H9 (cell line): Measurements from ENCODE around the gene SMIM1. TPM values are rescaled to one million over a fixed set of nuclear protein-coding genes. Genes with fewer than 3 reads are reported as not detected.

ENCODE experiments used
- DNase-seq: peaks from one replicate; pipeline ENCODE4 v3.0.0-alpha.2; 2017
- H2AFZ ChIP-seq: one replicate; pipeline ENCODE4 v1.6.1; 2013; ENCODE audit warnings: mild to moderate bottlenecking, low read length, control low read depth, moderate library complexity
- H2AK5ac ChIP-seq: 2 replicates; pipeline ENCODE4 v1.6.1; 2013; ENCODE audit warnings: low read length, control low read depth, mixed read lengths; ENCODE audit not compliant: insufficient read length
- H2BK120ac ChIP-seq: one replicate; pipeline ENCODE4 v1.6.1; 2013; ENCODE audit warnings: low read depth, mild to moderate bottlenecking, low read length, control low read depth, inconsistent platforms; ENCODE audit not compliant: poor library complexity, severe bottlenecking
- H2BK12ac ChIP-seq: 2 replicates; pipeline ENCODE4 v1.6.1; 2013; ENCODE audit warnings: low read length, control low read depth, mixed read lengths, low read depth; ENCODE audit not compliant: insufficient read length
- H2BK15ac ChIP-seq: 2 replicates; pipeline ENCODE4 v1.6.1; 2013; ENCODE audit warnings: low read depth, low read length, control low read depth
- H2BK20ac ChIP-seq: one replicate; pipeline ENCODE4 v1.6.1; 2013; ENCODE audit warnings: low read depth, mild to moderate bottlenecking, low read length, control low read depth, inconsistent platforms; ENCODE audit not compliant: poor library complexity, severe bottlenecking
- H2BK5ac ChIP-seq: 2 replicates; pipeline ENCODE4 v1.6.1; 2013; ENCODE audit warnings: low read length, control low read depth, mixed read lengths; ENCODE audit not compliant: insufficient read length
- H3K14ac ChIP-seq: 2 replicates; pipeline ENCODE4 v1.6.1; 2013; ENCODE audit warnings: low read length, control low read depth; ENCODE audit not compliant: insufficient read depth
- H3K18ac ChIP-seq: 2 replicates; pipeline ENCODE4 v1.6.1; 2013; ENCODE audit warnings: low read depth, mild to moderate bottlenecking, mixed read lengths, low read length, control low read depth; ENCODE audit not compliant: insufficient read length
- H3K23ac ChIP-seq: 2 replicates; pipeline ENCODE4 v1.6.1; 2013; ENCODE audit warnings: low read length, control low read depth, mixed read lengths, low read depth; ENCODE audit not compliant: insufficient read length
- H3K23me2 ChIP-seq: 2 replicates; pipeline ENCODE4 v1.6.1; 2013; ENCODE audit warnings: low read depth, mild to moderate bottlenecking, mixed read lengths, low read length, control low read depth; ENCODE audit not compliant: insufficient read length, poor library complexity, severe bottlenecking
- H3K27ac ChIP-seq: 2 replicates; pipeline ENCODE4 v1.5.1; 2013; ENCODE audit warnings: low read length, control low read depth, mixed read lengths, low read depth; ENCODE audit not compliant: insufficient read length
- H3K27me3 ChIP-seq: 2 replicates; pipeline ENCODE4 v1.6.1; 2013; ENCODE audit warnings: low read length, control low read depth, inconsistent platforms; ENCODE audit not compliant: insufficient read depth
- H3K4ac ChIP-seq: 2 replicates; pipeline ENCODE4 v1.6.1; 2013; ENCODE audit warnings: low read depth, mild to moderate bottlenecking, control low read depth, inconsistent platforms, low read length, moderate library complexity
- H3K4me1 ChIP-seq: 2 replicates; pipeline ENCODE4 v1.6.1; 2013; ENCODE audit warnings: low read length, control low read depth, inconsistent platforms; ENCODE audit not compliant: insufficient read depth
- H3K4me2 ChIP-seq: 2 replicates; pipeline ENCODE4 v1.6.1; 2013; ENCODE audit warnings: low read length, control low read depth, mixed read lengths; ENCODE audit not compliant: insufficient read length, insufficient read depth
- H3K56ac ChIP-seq: 2 replicates; pipeline ENCODE4 v1.6.1; 2013; ENCODE audit warnings: low read depth, mild to moderate bottlenecking, mixed read lengths, low read length, control low read depth; ENCODE audit not compliant: insufficient read length
- H3K79me1 ChIP-seq: 2 replicates; pipeline ENCODE4 v1.6.1; 2013; ENCODE audit warnings: low read depth, mild to moderate bottlenecking, moderate library complexity, low read length, control low read depth, inconsistent platforms; ENCODE audit not compliant: insufficient read depth, poor library complexity, severe bottlenecking
- H3K79me2 ChIP-seq: 2 replicates; pipeline ENCODE4 v1.6.1; 2013; ENCODE audit warnings: low read length, control low read depth, inconsistent platforms; ENCODE audit not compliant: insufficient read depth
- H3K9ac ChIP-seq: 2 replicates; pipeline ENCODE4 v1.6.1; 2013; ENCODE audit warnings: low read length, control low read depth, mixed read lengths; ENCODE audit not compliant: insufficient read length; ENCODE audit errors: extremely low read depth
- H3K9me3 ChIP-seq: one replicate; pipeline ENCODE4 v1.6.1; 2013; ENCODE audit warnings: low read depth, low read length, inconsistent platforms; ENCODE audit not compliant: control insufficient read depth
- H3T11ph ChIP-seq: one replicate; pipeline ENCODE4 v1.6.1; 2013; ENCODE audit warnings: mild to moderate bottlenecking, low read length, control low read depth, inconsistent platforms
- H4K20me1 ChIP-seq: one replicate; pipeline ENCODE4 v1.6.1; 2013; ENCODE audit not compliant: control insufficient read depth, insufficient read length, insufficient read depth
- H4K5ac ChIP-seq: 2 replicates; pipeline ENCODE4 v1.6.1; 2013; ENCODE audit warnings: low read depth, mild to moderate bottlenecking, mixed read lengths, low read length, control low read depth; ENCODE audit not compliant: insufficient read length
- H4K8ac ChIP-seq: replicated peaks from 2 replicates; pipeline ENCODE4 v1.6.1; 2013; ENCODE audit warnings: low read length, control low read depth, mixed read lengths, low read depth; ENCODE audit not compliant: insufficient read length
- H4K91ac ChIP-seq: 2 replicates; pipeline ENCODE4 v1.6.1; 2013; ENCODE audit warnings: low read depth, mild to moderate bottlenecking, moderate library complexity, mixed read lengths, low read length, control low read depth; ENCODE audit not compliant: insufficient read length
- H3K27ac Mint-ChIP-seq, 3 experiments: 2 replicates in 2 of 3; 3 replicates in 1 of 3; pipeline ENCODE4 v1.8.0; 2020 to 2021; ENCODE audit warnings: mixed read lengths in 3 of 3, mild to moderate bottlenecking in 1 of 3, moderate library complexity in 1 of 3
- H3K27me3 Mint-ChIP-seq: 2 replicates; pipeline ENCODE4 v1.8.0; 2021; ENCODE audit warnings: low read depth, mild to moderate bottlenecking, moderate library complexity, mixed read lengths
- H3K36me3 Mint-ChIP-seq, 3 experiments: 2 replicates in 2 of 3; 3 replicates in 1 of 3; pipeline ENCODE4 v1.8.0; 2020 to 2021; ENCODE audit warnings: low read depth in 3 of 3, mixed read lengths in 3 of 3; ENCODE audit not compliant: insufficient read depth in 1 of 3
- H3K4me1 Mint-ChIP-seq, 2 experiments: 2 replicates each; pipeline ENCODE4 v1.8.0; 2020; ENCODE audit warnings: mixed read lengths in 2 of 2
- H3K4me3 Mint-ChIP-seq, 2 experiments: 2 replicates in 1 of 2; 3 replicates in 1 of 2; pipeline ENCODE4 v1.8.0; 2020 to 2021; ENCODE audit warnings: mild to moderate bottlenecking in 2 of 2, mixed read lengths in 2 of 2, moderate library complexity in 1 of 2
- H3K9me3 Mint-ChIP-seq, 2 experiments: 2 replicates in 1 of 2; 3 replicates in 1 of 2; pipeline ENCODE4 v1.8.0; 2020; ENCODE audit warnings: mild to moderate bottlenecking in 2 of 2, mixed read lengths in 2 of 2, moderate library complexity in 1 of 2
- CTCF ChIP-seq: fragments of 200-600 bp; sonication (generic); conservative IDR thresholded peaks from 3 replicates; pipeline ENCODE4 v1.8.0; 2021; ENCODE audit warnings: antibody characterized with exemption, mild to moderate bottlenecking
- WGBS: extraction: QIAGEN DNeasy Blood & Tissue Kit; methylation state at CpG from one replicate; pipeline ENCODE4 v1.1.7; 2013; ENCODE audit warnings: missing lambda C conversion rate, low lambda C conversion rate, mixed read lengths; ENCODE audit not compliant: insufficient read length; ENCODE audit errors: extremely low coverage; 5-methylcytosine and 5-hydroxymethylcytosine counted together
- total RNA-seq: library from RNA; stranded (reverse); gene quantifications from 2 replicates; pipeline ENCODE4 v1.2.1, GENCODE V29; 2021

Gene SMIM1
- total RNA-seq, 1 experiment from 2014 or later: 5.3 TPM

GRCh38 chr1:3736131-3736561 is 36.4 kb upstream of the SMIM1 start:
- DNase-seq: no peak
- Histone ChIP-seq H3K9me3 (no peaks in the 10 kb centered on the region), H2BK15ac (no peak overlapping the region), H3K56ac (no peak overlapping the region), H4K8ac (no peak overlapping the region), H3K4me2 (no peak overlapping the region), H3K18ac (no peak overlapping the region), H3K23ac (no peak overlapping the region), H3K27ac (no peak overlapping the region), H3K14ac (no peak overlapping the region), H4K91ac (no peak overlapping the region), H2BK5ac (no peak overlapping the region), H2BK12ac (no peak overlapping the region), H2BK120ac (no peak overlapping the region), H3K9ac (no peak overlapping the region), H3K23me2 (no peaks in the 10 kb centered on the region), H2BK20ac (no peak overlapping the region), H3K79me1 (no peaks in the 10 kb centered on the region), H3K79me2 (no peaks in the 10 kb centered on the region), H3T11ph (no peak overlapping the region), H4K20me1 (no peaks in the 10 kb centered on the region), H4K5ac (no peak overlapping the region), H2AFZ (no peak overlapping the region), H3K4me1 (no peaks in the 10 kb centered on the region), H2AK5ac (no peak overlapping the region), H3K27me3 (no peaks in the 10 kb centered on the region), H3K4ac (no peak overlapping the region)
- Mint-ChIP-seq H3K27ac (no peak overlapping the region), H3K4me1 (peaks cover 0 to 13% of the 10 kb centered on the region in 2 experiments; a peak in 2 of 4 replicates), H3K9me3 (no peaks in the 10 kb centered on the region), H3K4me3 (no peak overlapping the region), H3K27me3 (no peaks in the 10 kb centered on the region), H3K36me3 (peaks cover 10 to 21% (median 12%) of the 10 kb centered on the region in 3 experiments; a peak in 5 of 7 replicates)
- no CpG with 5 or more reads among the region's 13 CpGs for WGBS
- TF ChIP-seq CTCF: no peak
